Head of caudate nucleus (tissue), 42 donors: Measurements from ENCODE around the gene ZFAND4.
"Not testable (repeated sequence)": the region's sequence is repeated elsewhere in the genome, so short reads cannot be mapped to it uniquely, and the experiment has no call there.

Source experiments
- DNase-seq, 42 donors: peaks; one replicate each; pipeline versions ENCODE4 v3.0.0 to v3.0.0-alpha.2; 2020 to 2021; ENCODE audit warnings: mixed read lengths in 7 of 42
- intact Hi-C: fragments of 100-400 bp; cut with DNase I; formaldehyde crosslinking; loops from one replicate; pipeline ENCODE4 v1.15.0; 2022

ZFAND4 gene

GRCh38 chr10:45596526-45596925, 76.0 kb downstream of the ZFAND4 start:
- DNase-seq = no peak
- intact Hi-C loops = no loop called here

DNA sequence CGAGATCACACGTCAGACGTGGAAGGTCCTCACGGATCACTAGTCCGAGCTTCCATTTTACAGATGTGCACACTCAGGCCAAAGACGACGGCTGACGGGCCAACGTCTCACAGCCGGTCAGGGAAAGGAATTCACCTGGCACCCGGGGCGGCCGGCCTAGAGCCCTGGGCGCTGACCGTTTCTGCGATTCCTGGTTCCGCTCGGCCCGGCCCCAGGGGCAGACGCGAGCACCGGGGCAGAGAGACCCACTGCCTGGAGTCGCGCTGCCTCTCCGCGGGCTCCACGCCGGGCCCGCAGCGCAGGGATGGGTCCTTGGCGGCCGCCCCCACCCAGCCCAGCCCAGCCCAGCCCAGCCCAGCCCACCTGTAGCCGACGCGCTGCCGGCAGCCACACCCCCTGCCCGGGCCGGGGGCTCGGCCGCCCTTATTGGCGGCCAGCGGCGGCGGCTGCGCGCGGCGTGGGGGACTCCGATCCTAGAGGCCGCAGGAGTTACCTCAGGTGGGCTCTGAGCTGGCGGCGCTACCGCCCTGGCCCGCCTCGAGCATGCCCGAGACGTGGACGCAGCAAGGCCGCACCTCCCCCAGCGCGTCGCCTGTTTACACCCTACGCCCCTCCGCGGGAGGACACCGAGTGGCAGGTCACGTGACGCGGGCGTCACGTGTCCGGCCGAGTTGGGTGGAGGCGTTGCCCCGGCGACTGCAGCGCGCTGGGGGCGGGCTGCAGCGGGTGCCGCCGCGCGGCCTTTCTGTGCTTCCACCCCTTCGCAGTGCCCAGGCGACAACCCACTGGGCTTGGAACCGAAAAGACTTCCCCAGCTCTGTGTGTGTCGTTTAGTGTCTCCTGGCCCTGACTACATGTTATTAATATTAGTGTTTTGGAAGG, 78.1 kb downstream of the ZFAND4 start:
- peak; percentile 72 to 96 (median 92) for DNase-seq
- intact Hi-C loops = loop anchor here (2.0 to 5.0 kb wide), 2 partner anchors 78 to 127 kb away; partner anchors contain the start of gene ZFAND4

GRCh38 chr10:45593938-45594275, 78.7 kb downstream of the ZFAND4 start:
- no peak for DNase-seq
- intact Hi-C loops = loop anchor here (2.0 to 5.0 kb wide), 2 partner anchors 79 to 127 kb away; partner anchors contain the start of gene ZFAND4

DNA sequence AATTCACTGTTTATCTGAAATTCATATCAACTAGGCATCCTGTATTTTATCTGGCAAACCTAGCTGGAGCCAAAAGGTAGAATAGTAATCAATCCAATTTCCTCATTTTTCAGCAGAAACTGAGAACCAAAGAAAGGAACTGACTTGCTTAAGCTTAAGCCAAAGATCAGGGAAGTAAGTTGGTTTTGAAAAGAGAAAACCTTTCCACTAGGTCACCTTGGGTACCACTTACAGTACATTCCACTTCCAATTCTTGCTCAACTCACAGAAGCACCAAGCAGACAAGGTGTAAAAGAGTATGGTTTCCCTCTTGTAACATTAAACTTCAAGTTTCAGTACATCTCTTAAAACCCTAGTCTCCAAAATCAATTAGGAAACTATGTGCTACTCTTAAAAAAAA, 79.6 kb downstream of the ZFAND4 start:
- intact Hi-C loops = loop anchor here (5.0 kb wide), 1 partner anchor 126 kb away; no protein-coding TSS in a partner anchor
- DNase-seq = no peak

GRCh38 chr10:45592432-45592831, 80.1 kb downstream of the ZFAND4 start:
- intact Hi-C loops = loop anchor here (5.0 kb wide), 1 partner anchor 125 kb away; no protein-coding TSS in a partner anchor

DNA sequence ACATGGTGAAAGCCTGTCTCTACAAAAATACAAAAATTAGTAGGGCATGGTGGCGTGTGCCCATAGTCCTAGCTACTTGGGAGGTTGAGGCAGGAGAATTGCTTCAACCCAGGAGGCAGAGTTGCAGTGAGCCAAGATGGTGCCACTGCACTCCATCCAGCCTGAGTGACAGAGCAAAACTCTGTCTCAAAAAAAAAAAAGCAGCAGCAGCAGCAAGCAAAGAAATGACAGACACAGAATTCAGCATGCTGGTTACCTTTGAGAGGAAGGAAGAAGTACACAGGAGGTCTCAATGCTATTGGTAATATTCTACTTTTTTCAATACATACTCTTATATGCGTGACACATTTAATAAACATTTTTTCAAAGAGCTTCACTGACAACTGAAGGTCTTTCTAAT, 81.3 kb downstream of the ZFAND4 start:
- DNase-seq = no peak
- intact Hi-C loops = loop anchor here (5.0 kb wide), 1 partner anchor 124 kb away; no protein-coding TSS in a partner anchor

More at GRCh38 chr10:45592432-45592831, 80.1 kb downstream of the ZFAND4 start:
- DNase-seq = no peak

- no peak for DNase-seq
- intact Hi-C loops = loop anchor here (5.0 kb wide), 1 partner anchor 123 kb away; no protein-coding TSS in a partner anchor
Measured at GRCh38 chr10:45589868-45590267, 82.7 kb downstream of the ZFAND4 start.

DNA sequence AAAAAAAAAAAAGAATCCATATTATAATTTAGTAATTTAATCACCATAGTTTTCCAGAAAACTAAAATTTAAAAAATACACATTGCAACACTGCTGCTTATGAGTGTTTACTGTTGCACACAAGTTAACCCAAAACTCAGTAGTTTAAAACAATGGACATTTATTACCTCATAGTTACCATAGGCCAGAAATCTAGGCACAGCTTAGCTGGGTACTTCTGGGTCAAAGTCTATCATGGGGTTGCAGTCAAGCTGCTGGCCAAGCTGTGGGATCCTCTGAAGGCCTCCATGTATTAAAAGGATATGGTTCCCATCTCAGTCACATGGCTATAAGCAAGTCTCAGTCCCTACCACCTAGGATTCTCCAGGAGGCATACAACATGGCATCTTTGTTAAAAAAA, 83.6 kb downstream of the ZFAND4 start:
- DNase-seq = no peak
- intact Hi-C loops = no loop called here

DNA sequence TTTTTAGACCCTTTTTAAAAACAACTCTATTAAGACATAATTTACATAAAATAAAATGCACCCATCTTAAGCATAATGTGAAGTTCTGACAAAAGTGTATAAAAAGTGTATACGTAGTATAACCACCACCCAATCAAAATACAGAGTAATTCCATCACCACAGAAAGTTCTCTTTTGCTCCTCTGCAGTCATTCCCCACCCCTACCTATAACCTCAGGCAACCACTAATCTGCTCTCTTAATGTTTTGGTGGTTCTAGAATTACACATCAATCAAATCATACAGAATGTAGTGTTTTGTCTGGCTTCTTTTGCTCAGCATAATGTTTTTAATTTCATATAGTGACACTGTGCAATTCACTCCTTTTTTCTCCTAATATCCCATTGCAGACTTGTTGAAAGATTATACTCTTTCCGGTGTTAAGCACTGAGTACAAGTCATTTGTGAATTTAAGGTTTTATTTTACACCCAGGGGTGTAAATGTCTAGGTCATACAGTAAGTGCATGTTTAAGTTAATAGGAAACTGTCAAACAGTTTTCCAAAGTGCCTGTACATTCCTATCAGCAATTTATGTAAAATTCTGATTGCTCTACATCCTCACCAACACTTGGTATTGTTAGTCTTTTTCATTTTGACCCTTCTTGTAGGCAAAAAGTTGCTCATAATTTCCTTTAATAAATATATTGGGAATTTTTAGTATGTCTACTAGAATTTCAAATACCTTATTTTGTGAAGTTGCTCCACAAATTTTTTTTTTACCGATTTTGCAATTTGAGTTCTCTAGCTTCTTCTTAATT, 86.3 kb downstream of the ZFAND4 start:
- DNase-seq = no peak
- intact Hi-C loops = no loop called here

- no peak for DNase-seq
- intact Hi-C loops = no loop called here
Measured at GRCh38 chr10:45585131-45585530, 87.4 kb downstream of the ZFAND4 start.

DNA sequence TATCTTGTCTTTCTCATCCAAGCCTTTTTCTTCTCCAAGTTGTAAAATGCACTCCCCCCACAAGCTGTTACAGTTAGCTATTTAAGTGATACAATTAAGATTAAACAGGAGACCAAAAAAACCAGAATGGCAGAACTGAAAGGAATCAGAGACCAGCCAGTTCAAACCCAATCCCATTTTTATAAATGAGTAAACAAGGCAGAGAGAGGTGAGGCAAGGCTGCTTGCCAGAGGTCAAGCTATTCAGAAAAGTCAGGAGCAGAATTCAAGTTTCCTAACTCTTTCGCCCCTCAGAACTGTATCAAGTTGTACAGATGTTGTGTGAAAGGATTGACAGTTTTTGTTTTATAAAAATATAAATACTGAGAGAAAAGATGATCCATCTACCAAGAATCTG, 90.2 kb downstream of the ZFAND4 start:
- no peak for DNase-seq
- intact Hi-C loops = no loop called here

DNA sequence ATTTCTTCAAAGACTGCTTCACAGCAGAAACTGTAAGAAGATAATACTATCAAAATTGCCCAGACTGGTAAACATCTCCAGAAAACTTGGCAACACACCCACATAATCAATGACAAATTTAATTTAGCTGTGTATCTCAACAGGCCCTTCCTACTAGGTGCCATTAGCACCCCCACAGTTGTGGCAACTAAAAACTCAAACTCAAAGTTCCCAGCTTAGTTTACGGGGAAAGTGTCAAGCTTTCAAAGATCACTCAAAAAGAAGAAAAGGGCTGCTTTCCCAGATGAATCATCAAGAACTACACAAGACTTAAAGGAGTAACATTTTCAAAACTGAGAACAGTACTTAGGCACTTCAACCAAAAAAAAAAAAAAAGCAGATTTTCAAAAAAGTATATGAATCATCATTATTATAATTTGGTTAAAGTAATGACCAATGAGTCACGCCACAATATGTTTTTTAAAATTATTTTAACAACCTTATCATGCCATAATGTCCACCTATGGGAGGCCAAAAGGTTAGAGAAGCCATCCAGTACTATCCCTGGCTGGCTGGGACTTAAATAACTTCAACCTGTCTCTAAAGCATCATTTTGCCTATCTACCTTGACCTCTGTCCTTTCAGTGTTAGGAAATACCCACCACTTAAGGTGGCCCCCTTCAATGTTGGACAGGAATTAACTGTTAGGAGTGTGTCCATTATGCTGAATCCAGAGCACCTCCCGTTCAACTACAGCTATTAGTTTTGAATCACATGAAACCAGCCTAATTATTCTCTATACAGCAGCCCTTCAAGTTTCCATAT, 90.8 kb downstream of the ZFAND4 start:
- DNase-seq = no peak

DNA sequence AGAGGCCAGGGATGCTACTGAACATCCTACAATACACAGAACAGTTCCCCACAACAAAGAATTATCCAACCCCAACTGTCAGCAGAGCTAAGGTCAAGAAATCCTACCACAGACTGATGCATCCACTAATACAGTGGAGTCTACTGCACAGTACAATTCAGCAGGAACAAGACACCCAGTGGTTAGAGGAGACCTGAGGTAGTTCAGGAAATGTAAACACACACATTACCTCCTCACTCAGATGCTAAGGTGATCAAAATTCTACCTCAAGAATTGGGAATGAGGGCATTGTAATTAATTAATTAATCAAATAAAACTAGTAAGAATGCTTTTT, 91.4 kb downstream of the ZFAND4 start:
- DNase-seq = no peak
- intact Hi-C loops = no loop called here

More for the DNA sequence above, 90.8 kb downstream of the ZFAND4 start:
- intact Hi-C loops = no loop called here

DNA sequence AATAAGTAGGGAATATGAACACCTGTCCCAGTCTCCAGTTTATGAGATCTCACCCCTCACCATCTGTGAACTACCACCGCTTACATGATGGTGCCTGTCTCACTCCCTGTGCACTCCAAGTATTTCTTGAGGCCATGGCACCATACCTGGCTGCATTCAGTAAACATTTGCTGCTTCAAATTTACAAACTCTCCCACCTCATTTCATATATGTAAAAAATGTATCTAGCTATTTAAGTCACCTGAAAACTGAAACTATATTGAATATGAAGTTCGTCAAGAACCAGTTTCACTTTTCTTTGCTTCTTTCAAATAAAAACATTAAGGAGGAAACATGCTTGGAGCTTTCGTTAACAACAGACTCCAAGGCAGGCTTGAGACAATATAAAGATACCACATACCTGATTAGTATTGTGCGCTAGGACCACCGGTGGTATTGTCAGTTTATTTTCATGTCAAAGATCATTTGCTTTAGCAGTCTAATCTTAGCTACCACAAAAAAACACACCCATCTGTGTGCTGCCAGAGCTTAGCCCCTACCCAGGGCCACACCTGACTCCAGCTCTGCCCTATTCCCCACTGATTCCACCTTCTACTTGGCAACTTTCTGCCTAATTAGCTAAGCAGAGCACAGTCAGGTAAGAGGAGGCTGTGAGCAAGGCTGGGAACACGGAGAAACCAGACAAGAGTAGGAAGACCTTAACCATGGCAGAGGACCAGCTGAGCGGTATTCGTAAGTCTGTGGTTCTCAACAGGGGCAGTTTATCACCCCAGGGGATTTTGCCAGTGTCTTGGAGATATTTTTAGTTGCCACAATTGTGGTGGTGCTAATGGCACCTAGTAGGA, 92.0 kb downstream of the ZFAND4 start:
- no peak for DNase-seq
- intact Hi-C loops = no loop called here

DNA sequence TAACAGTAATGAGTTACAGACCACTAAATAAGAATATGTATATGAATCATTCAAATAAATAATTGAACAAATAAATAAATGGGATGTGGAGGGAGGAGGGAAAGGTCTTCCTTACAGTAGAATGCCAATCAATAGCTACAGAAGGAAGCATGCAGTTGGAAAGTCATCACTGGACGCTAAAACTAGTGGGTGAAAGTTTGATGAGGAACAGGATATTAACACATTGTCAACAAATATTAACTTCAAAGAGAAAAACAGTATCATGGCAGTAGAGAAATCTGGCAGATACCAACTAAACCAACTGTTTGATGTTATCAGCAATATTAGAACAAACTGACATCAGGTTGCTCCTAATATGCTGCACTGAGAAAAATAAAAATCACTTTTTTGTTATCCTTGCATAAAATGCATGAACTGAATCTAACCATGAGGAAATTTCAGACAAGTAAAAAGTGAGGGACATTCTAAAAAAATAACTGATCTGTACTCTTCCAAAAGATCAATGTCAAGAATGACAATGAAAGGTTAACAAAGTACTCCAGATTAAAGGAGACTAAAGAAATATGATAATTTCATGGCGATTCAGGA, 94.1 kb downstream of the ZFAND4 start:
- intact Hi-C loops = no loop called here
- no peak for DNase-seq

DNA sequence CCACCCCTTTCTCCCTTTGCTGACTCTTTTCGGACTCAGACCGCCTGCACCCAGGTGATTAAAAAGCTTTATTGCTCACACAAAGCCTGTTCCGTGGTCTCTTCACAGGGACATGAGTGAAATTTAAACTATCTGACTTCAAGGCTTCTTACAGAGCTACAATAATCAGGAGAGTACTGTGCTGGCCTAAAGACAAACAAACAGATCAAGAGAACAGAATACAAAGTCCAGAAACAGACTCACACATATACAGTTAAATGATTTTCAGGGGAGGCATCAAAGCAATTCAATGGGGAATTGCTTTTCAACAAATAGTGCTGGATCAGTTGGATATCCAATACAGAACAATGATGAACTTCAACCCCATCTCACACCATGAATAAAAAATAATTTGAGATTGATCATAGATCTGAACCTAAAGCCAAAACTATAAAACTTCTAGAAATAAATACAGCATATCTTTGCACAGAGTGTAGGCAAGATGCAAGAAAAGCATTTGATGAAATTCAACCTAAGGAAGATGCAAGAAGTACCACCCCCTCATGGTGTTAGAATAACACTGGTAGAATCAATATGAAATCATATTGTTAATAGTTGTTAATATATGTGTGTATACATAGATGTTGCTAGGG, 96.5 kb downstream of the ZFAND4 start:
- intact Hi-C loops = no loop called here
- no peak for DNase-seq

- DNase-seq = not testable (repeated sequence)
Measured at GRCh38 chr10:45575032-45575761, 97.4 kb downstream of the ZFAND4 start.

More at GRCh38 chr10:45575032-45575761, 97.4 kb downstream of the ZFAND4 start:
- intact Hi-C loops = not testable (repeated sequence)
